AML-193 (cell line): Measurements from ENCODE around the gene FER1L5.

Experiments used
- DNase-seq, 2 experiments: peaks; one replicate each; lab custom pipeline; 2025; lab: John Stamatoyannopoulos, UW

Gene FER1L5

DNA sequence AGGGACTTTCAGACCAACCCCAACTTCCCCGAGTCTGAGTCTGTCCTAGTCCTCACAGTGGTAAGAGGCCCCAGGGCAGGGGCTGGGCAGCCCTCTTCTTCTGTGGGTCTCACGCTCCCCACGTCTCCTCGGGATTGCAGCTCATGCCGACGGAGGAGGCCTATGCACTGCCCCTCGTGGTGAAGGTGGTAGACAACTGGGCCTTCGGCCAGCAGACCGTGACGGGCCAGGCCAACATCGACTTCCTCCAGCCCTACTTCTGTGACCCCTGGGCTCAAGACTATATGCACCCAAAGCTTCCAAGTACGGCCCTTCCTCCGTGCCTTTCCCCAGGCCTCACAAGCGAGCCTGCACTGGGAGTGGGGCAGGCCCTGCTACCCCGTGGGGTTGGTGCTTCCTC is 53.0 kb downstream of the FER1L5 start:
- no peak for DNase-seq

DNA sequence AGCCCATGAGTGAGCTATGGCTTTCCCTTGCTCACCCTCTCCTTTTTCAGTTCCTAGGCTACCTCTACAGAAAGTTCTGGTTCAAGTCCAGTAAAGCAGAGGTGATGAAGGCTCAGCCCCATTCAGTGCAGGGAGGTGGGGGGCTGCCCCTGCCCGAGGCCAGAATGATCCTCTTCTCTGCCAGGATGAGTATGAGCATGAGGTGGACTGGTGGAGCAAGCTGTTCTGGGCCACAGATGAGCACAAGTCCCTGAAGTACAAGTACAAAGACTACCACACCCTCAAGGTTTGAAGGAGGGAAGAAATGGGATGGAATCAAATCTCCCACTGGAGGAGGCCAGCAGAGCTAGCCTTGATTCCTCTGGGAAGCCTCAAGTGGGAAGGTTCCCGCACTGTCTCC is 54.9 kb downstream of the FER1L5 start:
- DNase-seq, result no peak

DNA sequence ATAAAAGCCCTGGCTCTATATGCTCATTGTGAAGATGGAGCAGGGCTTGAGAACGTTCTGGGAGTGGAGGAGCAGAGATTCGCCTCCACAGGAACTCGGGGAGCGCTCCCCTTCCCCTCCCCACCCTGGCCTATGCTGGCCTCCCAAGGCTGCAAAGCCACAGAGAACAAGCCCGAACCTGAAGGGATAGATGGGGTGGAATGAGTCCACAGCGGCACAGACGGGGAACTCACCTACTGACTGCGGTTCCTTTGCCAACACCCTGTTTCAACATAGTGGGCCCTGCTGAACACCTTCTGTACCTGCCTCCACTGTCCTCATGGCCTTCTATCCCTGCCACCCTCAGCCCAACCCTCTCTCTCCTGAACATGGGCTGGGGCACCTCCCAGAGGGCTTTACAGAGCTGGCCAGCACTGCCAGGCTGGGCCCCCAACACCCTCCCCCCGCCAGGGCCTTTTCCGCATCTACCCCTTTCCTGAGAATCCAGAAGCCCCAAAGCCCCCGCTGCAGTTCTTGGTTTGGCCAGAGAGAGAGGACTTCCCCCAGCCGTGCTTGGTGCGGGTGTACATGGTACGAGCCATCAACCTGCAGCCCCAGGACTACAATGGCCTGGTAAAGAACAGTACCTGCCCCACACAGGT is 55.8 kb downstream of the FER1L5 start:
- no peak for DNase-seq

DNA sequence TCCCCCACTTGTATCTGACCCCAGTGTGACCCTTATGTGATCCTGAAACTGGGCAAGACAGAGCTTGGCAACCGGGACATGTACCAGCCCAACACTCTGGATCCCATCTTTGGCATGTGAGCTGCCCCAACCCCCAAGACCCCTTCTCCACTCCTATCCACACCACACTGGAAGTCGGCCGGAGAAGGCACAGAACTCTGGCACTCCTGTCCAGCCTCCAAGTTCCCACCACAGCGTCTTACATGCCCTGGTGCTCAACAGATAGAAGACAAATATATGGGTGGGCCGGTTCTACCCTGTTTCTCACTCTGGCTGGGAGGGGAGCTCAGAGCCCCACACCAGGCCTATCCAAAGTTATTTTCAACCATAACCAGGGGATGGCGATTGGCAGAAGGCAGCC is 56.5 kb downstream of the FER1L5 start:
- no peak for DNase-seq

DNA sequence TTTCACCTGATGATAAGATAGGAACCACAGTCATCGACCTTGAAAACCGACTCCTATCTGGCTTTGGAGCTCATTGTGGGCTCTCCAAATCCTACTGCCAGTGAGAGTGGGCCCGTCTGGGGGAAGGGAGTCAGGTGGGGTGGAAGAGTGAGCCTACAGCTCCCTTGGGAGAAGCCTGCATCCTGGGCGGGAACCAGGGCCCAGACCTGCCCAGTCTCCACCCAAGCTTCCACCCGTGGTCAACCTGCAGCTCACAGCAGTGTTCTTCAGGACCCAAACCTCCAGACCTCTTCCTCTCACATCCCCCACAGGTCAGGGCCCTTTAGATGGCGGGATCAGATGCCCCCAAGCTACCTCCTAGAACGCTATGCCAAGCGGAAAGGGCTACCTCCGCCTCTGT is 57.1 kb downstream of the FER1L5 start:
- no peak for DNase-seq

DNA sequence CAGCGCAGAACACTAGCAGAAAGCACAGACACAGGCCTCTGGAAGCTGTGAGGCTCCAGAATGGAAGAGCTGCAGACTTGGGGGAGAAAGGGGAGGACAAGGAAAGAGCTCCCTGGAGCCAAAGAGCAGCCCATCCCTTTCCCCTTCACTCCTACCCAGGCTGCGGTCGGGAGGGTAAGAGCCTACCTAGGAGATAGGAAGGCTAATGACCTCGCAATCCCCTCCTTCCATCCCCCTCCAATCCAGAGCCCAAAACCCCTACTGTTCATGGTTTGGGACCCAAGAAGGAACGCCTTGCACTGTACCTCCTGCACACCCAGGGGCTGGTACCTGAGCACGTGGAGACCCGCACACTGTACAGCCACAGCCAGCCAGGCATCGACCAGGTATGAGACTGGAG is 57.5 kb downstream of the FER1L5 start:
- no peak for DNase-seq

DNA sequence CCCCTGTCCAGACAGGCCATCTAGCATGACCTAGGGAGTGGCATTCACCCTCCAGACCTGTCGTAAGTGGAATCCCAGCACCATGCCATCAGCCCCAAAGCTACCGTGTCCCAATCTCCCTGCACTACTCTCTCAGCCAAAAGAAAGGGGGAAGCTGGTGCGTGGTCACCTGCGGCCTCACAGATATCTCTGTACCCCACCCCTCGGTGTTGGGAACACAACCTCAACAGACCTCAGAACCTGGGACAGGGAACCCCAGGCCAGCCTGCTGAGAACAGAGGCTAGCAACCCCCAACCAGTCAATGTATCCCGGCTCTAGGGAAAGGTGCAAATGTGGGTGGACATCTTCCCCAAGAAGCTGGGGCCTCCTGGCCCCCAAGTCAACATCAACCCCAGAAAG is 59.1 kb downstream of the FER1L5 start:
- DNase-seq, result no peak

DNA sequence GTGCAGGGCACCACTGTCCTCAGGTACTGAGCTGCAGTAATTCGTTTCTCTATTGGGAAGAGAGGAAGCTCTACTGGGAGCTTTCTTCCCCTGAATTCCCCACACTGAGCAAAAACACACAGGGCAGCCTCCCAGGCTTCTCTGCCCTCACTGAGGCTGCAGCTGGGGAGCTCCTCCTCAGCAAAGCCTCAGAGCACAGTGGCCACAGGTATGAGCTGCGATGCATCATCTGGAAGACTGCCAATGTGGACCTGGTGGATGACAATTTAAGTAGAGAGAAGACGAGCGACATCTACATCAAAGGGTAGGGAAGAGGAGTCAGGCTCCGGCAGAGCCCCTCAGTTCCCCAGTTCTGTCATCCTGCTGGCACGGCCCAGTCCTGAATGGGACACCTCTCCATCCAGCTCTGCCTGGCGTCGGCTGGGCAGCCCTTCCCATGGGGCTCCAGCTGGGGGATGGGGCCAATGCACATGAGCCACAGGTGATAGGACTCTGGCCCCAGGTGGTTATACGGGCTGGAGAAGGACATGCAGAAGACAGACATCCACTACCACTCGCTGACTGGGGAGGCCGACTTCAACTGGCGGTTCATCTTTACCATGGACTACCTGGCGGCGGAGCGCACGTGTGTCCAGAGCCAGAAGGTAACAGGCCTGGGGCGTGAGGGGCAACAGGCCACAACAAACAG is 59.7 kb downstream of the FER1L5 start:
- no peak for DNase-seq

DNA sequence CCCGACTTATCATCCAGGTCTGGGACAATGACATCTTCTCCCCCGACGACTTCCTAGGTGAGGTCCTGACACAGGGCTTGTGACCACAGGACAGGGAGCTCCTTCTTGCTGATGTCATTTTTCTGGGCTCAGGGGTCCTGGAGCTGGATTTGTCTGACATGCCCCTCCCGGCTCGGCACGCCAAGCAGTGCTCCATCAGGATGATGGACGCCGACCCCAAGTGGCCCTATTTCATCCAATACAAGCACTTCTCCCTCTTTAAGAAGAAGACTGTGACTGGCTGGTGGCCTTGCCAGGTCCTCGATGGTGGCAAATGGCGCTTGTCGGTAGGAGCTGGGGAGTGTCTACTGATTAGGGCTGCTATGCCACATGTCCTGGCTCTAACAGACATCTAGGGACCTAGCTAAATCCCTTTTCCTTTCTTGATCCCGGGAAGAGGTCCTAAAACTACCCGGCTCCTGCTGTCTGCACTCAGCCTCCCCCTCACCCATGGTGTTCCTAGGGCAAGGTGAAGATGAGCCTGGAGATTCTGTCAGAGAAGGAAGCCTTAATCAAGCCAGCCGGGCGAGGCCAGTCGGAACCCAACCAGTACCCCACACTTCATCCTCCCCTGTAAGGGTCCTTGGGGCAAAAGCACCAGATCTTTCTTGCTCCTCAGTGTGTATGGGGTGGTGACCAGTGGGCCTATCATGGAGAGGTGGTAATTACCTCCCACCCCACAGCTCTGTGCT is 60.6 kb downstream of the FER1L5 start:
- DNase-seq, result no peak

DNA sequence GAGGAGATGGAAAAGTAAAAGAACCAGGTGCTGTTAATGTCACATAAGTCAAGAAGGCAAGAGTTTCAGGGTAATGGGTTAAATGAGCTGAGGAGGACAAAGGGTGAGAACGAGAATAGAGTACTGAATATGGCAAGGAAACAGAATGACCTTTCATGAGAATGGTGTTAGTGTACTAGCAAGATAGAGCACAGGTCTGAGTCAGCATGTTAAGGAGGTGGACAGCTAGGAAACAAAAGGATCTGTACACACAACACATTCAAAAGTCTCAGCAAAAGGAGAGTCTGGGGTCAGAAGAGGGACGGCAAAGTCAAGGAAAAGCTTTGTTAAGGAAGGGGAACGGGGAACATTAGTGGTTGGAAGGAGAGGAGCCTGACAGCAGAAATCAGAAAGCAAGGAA is 68.4 kb downstream of the FER1L5 start:
- DNase-seq, result no peak

DNA sequence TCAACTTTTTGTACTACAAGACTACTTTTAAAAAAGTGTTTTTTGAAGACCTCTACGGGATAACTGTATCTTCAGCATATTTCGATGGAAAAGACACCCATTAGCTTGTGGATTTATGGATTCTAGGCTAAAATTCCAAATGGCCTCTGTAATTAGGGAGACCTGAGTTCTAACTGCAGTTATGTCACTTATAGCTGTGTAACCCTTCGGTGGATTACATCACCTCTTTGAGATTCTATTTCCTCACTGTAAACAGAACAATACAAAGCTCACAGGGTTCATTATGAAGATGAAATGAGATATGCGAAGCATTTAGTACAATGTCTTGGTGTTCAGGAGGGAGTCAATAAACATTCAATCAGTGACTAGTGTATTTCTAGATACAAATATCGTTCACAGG is 73.1 kb downstream of the FER1L5 start:
- DNase-seq, result no peak

DNA sequence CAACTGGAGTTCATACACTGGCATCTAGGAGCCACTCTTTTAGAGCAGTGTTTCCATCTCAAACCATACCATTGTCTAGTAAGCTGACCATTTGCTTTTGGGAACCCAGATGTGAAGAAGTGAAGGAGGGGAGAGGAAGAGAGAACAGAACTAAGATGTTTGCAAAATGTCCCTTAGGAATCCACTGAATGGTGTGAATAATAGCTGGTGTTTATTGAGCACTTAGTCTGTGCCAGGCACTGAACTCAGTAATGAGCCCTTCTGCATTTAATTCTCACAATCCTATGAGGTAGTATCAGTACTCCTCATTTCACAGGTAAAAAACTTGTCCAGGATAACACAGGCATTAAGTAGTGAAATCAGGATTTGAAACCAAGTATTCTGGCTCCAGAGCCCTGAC is 73.8 kb downstream of the FER1L5 start:
- DNase-seq, result no peak

DNA sequence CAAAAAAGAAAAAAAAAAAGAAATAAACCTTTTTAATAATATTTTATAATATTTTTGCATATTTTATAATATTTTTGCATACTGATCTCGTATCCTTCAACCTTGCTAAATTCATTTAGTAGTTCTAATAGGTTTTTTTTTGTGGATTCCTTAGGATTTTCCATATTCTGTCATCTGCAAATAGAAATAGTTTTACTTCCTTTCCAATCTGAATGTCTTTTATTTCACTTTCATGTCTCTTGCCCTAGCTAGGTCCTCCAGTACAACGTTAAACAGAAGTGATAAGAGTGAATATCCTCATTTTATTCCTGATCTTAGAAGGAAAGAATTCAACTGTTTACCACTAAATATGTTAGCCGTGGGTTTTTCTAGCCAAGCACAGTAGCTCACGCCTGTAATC is 83.6 kb downstream of the FER1L5 start:
- DNase-seq, result no peak

DNA sequence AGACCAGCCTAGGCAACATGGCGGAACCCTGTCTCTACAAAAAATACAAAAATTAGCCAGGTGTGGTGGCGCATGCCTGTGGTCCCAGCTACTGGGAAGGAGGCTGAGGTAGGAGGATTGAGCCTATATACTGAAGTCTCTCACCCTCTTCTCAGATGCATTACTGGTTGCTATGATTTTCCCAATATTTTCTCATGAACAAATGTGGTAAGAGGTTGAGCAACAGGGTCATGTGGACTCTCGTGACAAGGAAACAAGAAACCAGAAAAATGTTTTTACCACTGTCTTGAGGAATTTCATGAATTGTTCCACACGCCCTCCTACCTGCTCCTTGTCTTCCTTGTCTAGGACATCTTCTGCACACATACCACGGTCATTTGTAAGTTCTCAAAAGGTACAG is 84.9 kb downstream of the FER1L5 start:
- peak; percentile 27 to 41 for DNase-seq

DNA sequence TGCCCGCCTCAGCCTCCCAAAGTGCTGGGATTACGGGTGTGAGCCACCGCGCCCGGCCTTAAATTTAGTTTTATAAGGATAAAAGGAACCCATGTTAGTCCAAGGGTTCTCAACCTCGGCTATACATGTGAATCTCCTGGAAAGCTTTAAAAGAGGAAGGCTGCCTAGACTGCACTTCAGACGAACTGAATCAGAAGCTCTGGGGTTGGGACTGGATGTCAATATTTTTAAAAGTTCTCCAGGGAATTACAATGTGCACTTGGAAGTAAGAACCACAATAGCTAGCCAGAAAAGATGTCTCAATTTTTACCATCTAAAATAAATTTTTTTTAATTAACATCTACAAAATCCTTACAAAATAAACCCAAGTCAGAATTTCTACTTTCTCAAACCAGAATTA is 87.2 kb downstream of the FER1L5 start:
- no peak for DNase-seq

DNA sequence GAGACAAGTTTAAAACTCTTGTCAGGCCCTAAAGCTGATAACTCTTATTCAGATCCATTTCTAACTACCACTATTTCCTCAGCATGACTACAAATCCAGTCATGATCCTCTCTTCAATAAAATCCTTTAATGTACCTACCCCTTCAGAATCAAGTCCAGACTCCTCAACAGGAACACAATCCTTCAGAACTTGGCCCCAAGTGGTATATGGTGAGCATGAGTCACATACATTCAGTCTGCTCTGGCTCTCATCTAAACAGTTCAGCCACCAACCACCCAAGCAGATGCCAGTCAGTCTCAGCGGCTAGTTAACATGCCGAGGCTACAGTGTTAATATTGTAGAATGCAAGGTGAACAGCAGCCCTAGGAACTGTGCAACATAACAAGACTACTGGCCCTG is 87.6 kb downstream of the FER1L5 start:
- DNase-seq, result no peak

DNA sequence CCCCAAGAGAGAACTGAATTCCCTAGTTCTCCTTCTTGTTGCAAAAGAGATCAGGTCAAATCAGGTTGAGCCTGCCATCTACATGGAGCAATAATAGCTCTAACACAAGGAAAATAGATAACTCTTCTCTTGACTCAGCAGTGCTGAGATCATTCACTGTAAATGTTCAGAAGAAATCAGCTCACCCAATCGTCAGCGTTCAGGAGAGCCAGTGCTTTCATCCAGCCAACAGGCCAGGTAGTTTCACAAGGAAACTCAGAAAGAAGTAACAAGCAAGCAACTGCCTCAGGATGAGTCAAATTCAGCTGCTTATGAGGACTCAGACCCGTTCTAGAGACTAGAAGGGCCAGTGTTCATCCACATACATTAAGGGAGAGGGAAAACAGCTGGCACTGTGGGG is 91.4 kb downstream of the FER1L5 start:
- DNase-seq, result no peak

DNA sequence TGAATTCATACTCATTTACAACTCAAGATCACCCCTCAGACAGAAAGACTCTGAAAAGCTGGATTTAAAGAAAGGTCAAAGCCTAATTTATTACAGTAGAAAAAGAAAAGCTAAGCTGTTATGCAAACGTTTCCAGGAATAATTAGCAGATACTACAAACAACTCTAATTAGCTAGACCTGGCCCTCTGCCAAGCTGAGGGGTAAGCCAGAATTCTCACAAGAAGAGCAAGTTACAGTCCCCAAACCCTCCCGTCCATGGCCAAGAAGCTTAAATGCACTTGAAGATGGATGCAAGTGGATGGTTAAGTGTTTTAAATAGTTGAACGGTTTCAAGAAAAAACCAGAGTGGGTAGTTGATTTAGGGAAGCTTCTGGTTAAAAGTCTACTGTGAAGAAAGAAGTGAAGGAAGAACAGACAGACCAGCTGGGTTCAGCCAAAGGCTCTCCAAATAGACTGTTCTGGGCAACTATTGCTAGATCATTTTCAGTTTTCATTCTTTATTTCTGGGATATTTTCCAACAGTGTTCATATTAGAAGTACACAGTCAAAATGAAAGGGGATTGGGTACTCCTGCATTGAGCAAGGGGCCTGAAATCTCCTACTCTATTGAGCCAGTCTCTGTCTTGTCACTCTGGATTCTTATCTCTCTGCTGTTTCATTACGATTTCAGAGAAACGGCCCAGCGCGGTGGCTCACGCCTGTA is 92.5 kb downstream of the FER1L5 start:
- DNase-seq, result no peak

DNA sequence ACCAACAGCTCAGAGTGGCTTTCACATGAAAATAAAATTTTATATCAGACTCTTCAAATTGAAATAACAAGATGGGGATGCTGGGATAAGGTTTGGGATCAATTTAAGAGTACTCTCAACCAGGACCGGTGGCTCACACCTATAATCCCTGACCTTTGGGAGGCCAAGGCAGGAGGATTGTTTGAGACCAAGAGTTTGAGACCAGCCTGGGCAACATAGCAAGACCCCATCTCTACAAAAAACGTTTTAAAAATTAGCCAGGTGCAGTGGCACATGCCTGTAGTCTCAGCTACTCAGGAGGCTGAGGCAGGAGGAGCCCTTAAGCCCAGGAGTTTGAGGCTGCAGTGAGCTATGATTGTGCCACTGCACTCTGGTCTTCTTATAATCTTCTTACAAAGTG is 94.7 kb downstream of the FER1L5 start:
- no peak for DNase-seq

DNA sequence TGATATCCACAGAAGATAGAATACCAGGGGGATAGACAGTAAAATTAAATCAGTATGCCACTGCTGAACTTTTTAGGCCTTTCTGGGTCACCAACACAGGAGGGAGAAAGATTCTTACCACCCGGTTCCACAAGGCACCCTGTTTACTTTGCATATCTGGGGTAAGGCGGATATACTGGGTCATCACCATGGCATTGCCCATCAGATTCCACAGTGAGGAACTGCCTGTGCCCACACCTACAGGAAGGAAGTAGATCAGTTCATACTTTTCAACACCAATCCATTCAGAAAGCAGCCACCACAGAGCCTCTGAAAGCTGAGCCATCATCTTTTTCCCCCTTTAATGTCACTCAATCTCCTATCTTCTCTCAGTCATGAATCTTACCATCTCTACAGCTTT is 95.3 kb downstream of the FER1L5 start:
- no peak for DNase-seq

DNA sequence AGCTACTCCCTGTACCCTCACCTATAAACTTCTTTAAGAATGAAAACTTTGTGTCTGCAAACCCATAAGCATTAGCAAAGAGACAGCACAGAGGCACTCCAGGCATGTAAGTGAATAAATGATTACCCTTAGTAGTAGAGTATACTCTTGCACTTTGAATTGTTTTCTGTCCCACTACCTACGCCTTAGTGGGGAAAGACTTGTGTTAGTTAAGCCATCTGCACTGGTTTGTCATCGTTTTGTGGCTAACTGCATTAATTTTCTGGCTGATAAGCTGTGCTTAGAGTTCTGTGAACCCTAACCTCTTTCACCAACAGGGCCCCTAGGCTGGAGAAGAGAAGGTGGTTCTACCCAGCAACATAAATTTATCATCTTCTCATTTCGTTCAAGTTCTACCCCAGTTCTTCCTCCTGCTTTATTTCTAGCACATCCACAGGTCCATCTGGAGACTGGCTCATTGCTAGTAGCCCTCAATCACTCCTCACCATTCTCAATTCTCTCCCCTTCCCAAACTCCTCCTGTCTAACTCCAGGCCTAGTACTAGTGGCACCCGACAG is 96.6 kb downstream of the FER1L5 start:
- no peak for DNase-seq

DNA sequence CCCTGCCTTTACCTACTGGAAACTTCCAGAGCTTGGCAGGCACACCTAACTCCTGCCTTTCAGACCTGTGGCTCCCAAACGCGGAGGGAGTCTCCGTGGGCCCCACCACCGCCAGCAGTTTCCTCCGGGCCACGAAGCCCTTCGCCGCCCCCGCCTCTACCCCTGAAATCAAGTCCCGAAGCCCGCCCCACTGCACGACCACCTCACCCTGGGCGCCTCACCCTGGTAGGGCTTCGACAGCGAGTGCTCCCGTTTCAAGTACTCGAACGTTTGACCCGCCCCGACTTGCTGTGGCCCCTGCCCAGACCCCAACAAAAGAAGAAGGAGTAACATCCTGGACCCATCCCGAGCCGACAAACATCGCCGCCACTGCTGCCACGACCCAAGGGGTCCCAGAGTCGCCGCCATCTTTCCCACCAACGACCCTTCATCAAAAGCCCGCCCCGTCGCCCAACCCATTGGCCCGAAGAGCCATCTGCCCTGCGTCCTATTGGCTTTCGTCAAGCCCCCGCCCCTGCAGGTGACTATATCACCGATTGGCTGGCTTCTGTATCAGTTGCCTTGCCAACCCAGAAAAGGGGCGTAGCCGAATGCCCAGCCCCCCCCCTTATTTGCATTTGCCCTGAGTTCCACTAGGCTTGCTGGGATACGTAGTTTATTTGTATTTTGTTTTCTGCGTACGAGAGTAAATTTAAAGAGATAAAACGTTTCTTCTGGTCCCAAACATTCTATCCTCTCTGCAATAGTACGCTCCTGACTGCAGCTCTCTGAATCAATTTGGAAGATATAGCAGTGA is 97.3 kb downstream of the FER1L5 start, which contains the start of gene LMAN2L:
LMAN2L (minus strand) TSS at position 432 of the 796 bp plus-strand sequence; CDS start at position 408, 24 bp downstream.
- peak; percentile 91 to 96 for DNase-seq
